GM20000 (cell line): ENCODE data around the gene PTPRE.
A peak's percentile ranks its signal among the peaks of the same experiment; 100 is the strongest.

Experiments used
- DNase-seq: peaks from one replicate; pipeline ENCODE4 v3.0.0; 2012; ENCODE audit warnings: low spot score
- TF ChIP-seq, protein P1 (sequence below): IDR thresholded peaks from 2 replicates; pipeline ENCODE4 v1.5.1; 2012; ENCODE audit warnings: mild to moderate bottlenecking, control low read depth; ENCODE audit errors: extremely low read depth, missing control alignments

PTPRE gene

DNA sequence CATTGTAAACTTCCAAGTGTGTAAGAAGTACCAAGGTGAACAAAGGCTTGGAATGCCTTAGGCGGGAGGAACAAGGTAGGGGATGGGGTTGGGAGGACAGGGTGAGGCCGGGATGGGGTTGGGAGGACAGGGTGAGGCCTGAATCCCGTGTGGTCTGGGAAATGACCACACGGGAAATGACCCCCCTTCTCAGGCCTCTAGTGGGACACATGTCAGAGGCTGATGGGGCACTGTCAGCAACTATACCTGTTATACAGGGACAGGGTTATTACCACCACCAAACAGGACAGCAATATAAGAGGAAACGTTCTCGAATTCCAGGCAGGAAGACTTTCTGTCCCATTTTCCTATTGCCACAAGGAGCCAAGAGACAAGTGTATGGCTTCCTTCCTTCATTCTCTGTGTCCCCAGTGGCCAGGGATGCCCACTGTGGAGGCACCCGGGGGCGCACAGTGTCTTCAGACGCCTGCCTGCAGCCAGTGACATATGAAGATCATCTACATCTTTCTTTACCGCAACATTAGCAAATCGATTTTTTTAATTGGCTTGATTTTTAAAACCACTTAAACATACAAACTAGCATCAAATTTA is 218.0 kb downstream of the PTPRE start:
- DNase-seq, result no peak
- TF ChIP-seq, protein P1, sequence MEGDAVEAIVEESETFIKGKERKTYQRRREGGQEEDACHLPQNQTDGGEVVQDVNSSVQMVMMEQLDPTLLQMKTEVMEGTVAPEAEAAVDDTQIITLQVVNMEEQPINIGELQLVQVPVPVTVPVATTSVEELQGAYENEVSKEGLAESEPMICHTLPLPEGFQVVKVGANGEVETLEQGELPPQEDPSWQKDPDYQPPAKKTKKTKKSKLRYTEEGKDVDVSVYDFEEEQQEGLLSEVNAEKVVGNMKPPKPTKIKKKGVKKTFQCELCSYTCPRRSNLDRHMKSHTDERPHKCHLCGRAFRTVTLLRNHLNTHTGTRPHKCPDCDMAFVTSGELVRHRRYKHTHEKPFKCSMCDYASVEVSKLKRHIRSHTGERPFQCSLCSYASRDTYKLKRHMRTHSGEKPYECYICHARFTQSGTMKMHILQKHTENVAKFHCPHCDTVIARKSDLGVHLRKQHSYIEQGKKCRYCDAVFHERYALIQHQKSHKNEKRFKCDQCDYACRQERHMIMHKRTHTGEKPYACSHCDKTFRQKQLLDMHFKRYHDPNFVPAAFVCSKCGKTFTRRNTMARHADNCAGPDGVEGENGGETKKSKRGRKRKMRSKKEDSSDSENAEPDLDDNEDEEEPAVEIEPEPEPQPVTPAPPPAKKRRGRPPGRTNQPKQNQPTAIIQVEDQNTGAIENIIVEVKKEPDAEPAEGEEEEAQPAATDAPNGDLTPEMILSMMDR, result no peak

DNA sequence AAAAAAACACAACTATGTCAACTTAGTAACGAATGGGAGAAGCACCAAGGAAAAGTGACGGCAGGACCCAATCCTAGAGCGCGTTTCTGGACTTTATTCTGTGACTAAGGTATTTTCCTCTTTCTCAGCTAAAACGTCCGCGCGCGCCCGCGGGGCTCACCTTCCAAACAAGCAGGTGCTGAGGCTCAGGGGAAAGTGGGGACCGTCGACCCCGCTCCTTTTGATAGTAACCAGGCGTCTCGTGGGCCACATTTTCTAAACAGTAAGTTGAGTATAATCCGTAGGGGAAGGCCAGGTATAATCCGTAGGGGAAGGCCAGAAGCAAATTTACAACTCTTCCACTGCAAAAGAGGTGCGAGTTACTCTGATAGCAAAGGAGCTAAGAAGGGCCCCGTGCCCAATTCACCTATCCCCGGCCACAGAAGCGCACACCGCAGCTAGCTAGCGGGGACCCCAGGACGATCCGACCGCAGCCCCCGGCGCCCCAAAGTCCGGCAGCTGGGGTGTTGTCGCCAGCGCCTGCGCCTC is 218.6 kb downstream of the PTPRE start:
- DNase-seq, result no peak
- TF ChIP-seq, protein P1, result no peak

DNA sequence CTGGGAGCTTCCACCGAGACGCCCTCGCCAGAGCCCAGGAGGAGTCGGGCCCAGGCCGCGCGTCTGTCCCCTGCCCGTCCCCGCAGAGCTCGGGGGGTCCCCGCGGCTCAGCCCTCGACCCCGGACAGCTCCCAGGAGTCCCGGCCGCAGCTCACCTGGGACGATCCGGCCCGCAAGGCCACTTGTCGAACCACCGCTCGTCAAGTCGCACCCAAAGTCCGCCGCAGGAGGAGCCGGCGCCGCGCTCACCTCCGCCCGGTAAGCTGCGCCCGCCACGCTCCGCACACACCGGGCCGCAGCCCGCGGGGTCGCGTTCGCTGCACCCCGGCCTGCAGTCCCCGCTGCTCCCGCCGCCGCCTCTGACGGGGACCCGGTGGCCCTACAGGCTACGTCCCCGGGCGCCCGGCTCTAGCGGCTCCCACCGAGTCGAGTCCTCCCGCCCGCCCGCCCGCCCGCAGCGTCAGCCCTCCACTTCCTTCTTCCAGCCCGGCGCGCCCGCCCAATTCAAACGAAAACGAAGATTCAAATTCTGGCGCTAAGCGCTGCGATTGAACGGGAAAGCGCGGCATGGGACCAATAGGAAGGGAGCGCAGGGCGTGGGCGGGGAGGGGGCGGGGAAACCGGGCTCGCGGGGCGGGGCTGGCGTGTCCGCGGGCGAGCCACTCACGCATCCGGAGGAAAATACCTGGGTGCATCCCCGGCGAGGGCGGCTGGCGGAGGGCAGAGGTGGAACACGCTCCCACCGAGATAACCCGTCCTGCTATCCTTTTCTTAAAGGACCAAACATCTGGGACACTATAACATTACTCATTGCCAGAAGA is 219.3 kb downstream of the PTPRE start, which contains the start of gene MKI67:
Gene MKI67, minus strand, starts transcription at position 480 of the 821 bp plus-strand sequence. CDS start 756 bp downstream, outside the sequence.
- TF ChIP-seq, protein P1, result no peak
- peak; percentile 97 for DNase-seq

DNA sequence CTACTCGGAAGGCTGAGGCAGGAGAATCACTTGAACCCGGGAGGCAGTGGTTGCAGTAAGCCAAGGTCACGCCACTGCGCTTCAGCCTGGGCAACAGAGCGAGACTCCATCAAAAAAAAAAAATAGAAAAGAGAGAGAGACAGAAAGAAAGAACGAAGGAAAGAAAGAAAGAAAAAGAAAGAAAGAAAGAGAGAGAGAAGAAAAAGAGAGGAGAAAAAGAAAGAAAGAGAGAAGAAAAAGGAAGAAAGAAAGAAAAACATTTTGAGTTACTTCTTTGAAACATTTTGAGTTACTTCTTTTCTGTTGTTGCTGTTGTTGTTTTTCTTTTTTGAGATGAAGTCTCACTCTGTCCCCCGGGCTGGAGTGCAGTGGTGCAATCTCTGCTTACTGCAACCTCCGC is 221.7 kb downstream of the PTPRE start:
- TF ChIP-seq, protein P1, result no peak

DNA sequence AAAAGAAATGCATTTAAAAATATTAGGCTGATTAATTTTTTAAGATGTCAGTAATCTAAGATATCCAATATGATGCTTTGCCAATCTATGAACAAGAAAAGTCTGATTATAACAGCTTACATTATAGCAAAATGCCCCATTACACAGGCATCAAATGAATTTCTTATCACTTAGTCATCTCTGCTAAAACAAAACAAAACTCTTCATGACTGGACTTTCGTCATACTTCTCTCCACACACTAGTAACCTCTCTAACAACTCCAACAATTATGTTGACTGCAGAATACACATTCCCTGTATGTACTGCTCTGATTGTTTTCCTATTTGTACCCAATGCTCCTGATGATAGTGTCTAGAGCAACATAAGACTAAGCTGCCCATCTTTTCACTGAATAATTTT is 223.1 kb downstream of the PTPRE start:
- TF ChIP-seq, protein P1, result no peak
- DNase-seq, result no peak

More for the DNA sequence above, 221.7 kb downstream of the PTPRE start:
- no peak for DNase-seq
